Effector memory CD8-positive, alpha-beta T cell (primary cell): ENCODE measurements around the gene EGR1.
"Not testable (repeated sequence)": the region's sequence is repeated elsewhere in the genome, so short reads cannot be mapped to it uniquely, and the experiment has no call there.

ENCODE experiments used
- ATAC-seq: fragments of 150-1000 bp; cut with Tn5 transposase; replicated peaks from 2 replicates; pipeline ENCODE4 v1.10.0; 2021; ENCODE audit warnings: mild to moderate bottlenecking, moderate library complexity
- DNase-seq, 3 experiments: peaks; one replicate each; pipeline ENCODE4 v3.0.0; 2021
- H3K27ac Mint-ChIP-seq, 2 donors: one replicate each; pipeline ENCODE4 v1.8.0; 2022; ENCODE audit warnings: mild to moderate bottlenecking in 2 of 2, mixed read lengths in 2 of 2, moderate library complexity in 2 of 2
- H3K27me3 Mint-ChIP-seq, 2 donors: one replicate each; pipeline ENCODE4 v1.8.0; 2022; ENCODE audit warnings: mixed read lengths in 2 of 2
- H3K36me3 Mint-ChIP-seq: one replicate; pipeline ENCODE4 v1.8.0; 2022; ENCODE audit warnings: mild to moderate bottlenecking, moderate library complexity, mixed read lengths; ENCODE audit not compliant: insufficient read depth
- H3K4me1 Mint-ChIP-seq, 2 donors: one replicate each; pipeline ENCODE4 v1.8.0; 2022; ENCODE audit warnings: low read depth in 2 of 2, mixed read lengths in 2 of 2
- H3K4me3 Mint-ChIP-seq, 2 donors: one replicate each; pipeline ENCODE4 v1.8.0; 2022; ENCODE audit warnings: mild to moderate bottlenecking in 2 of 2, mixed read lengths in 2 of 2, moderate library complexity in 2 of 2
- H3K9me3 Mint-ChIP-seq, 2 donors: one replicate each; pipeline ENCODE4 v1.8.0; 2022; ENCODE audit warnings: mixed read lengths in 2 of 2

Gene EGR1

DNA sequence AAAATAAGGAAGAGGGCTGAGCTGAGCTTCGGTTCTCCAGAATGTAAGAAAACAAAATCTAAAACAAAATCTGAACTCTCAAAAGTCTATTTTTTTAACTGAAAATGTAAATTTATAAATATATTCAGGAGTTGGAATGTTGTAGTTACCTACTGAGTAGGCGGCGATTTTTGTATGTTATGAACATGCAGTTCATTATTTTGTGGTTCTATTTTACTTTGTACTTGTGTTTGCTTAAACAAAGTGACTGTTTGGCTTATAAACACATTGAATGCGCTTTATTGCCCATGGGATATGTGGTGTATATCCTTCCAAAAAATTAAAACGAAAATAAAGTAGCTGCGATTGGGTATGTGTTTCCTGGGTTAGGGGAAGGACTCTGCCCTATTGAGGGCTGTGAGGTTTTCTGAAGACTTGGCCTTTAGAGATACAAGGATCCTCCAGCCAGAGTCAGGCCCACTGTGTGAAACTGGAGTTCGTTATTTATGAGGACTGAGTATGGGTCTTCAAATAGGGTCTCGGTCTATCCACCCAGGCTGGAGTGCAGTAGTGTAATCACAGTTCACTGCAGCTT, 3.8 kb downstream of the EGR1 start:
- no peak overlapping the region for H3K4me3 Mint-ChIP-seq
- H3K9me3 Mint-ChIP-seq, result no peaks in the 10 kb centered on the region
- no peak for ATAC-seq
- H3K36me3 Mint-ChIP-seq, result peaks cover 41% of the 10 kb centered on the region
- H3K4me1 Mint-ChIP-seq, result peaks cover 16% of the 10 kb centered on the region in 2 donors
- no peaks in the 10 kb centered on the region for H3K27me3 Mint-ChIP-seq
- no peak overlapping the region for H3K27ac Mint-ChIP-seq
- DNase-seq, result no peak

DNA sequence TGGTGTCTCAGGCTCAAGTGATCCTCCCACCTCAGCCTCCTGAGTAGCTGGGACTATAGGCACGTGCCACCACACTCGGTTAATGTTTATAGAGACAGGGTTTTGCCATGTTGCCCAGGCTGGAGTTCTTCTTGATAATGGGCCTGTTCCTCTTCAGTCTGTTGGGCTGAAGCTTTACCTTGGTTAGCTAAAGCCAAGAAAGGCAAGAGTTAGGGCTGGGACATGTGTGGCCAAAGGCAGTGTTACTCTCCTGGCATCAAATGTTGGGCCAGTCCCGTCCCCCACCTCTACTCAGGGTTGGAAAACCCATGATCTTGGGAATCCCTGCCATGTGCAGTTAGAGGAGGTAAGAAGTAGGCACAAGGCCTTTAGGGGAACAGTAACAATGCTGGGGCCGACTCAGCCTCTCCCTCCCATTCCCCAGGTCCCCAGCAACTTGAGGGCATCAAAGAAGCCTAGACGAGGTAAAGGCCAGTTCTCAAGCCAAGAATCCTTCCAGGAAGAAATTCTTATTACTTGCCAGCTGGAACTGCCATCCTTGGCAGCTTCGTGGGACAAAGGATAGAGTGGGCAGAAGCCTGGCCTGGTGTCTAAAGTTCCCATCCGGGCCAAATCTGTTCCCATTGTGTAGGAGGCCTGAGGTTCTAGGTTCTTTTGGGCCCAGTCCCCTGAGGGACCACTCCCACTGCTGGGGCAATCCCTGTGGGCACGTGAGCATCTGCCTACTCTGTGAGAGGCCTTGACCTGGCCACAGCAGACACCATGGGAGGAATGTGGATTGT, 4.5 kb downstream of the EGR1 start:
- DNase-seq (no peak), ATAC-seq (no peak)
- Mint-ChIP-seq H3K27ac (no peak overlapping the region), H3K36me3 (peaks cover 39% of the 10 kb centered on the region), H3K9me3 (no peaks in the 10 kb centered on the region), H3K27me3 (peaks cover 0 to 1% of the 10 kb centered on the region in 2 donors), H3K4me1 (peaks cover 16% of the 10 kb centered on the region in 2 donors), H3K4me3 (no peak overlapping the region)

DNA sequence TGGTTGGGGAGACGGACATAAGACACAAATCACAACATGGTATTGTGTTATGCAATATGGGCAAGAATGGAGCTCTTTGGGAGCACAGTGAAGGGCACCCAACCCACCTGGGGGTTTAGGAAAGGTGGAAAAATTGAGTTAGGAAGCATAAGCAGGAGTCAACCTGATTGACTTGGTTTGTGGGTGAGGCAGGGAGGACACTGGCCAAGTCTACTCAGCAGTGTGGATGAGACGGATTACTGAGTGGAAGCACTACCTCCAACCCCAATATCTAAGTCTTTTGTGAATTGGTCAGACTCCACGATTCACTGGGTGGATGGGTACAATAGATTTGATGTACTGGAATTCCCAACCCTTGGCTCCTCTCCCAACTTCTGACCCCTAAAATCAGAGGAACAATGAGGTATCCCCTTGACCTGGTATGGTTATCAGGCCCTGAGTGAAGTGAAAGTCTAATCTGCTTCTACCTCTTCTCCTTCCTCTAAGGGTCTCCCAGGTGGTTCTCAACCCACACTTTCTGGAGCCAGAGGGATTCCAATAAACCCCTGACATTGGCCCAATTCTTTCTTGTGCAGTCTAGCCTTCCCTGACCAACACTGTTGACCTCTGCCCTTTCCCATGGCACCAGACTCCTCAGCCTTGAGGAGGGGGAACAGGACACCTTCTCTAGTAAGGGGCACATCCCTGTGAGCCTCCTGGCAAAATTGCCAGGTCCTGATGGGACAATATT, 5.2 kb downstream of the EGR1 start:
- Mint-ChIP-seq H3K9me3 (no peaks in the 10 kb centered on the region), H3K4me3 (no peak overlapping the region)

DNA sequence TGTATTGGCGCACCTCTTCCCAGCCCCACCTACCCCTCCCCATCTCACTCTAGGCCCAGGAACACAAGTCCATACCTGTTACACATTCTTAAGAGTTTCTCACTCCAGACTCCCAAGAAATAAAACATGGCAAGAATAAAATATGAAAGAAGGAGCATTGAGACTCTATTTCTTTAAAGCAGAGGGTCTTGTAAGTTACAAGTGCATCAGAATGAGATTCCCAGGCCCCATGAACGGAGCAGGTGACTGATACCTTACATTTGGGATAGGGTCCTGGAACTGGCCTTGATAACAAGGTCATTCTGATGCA, 5.7 kb downstream of the EGR1 start:
- Mint-ChIP-seq H3K4me1 (peaks cover 16% of the 10 kb centered on the region in 2 donors), H3K36me3 (peaks cover 27% of the 10 kb centered on the region), H3K4me3 (no peak overlapping the region), H3K9me3 (no peaks in the 10 kb centered on the region), H3K27ac (no peak overlapping the region), H3K27me3 (peaks cover 10 to 12% of the 10 kb centered on the region in 2 donors)
- no peak for DNase-seq
- ATAC-seq, result no peak

More for the DNA sequence above, 5.2 kb downstream of the EGR1 start:
- DNase-seq (no peak), ATAC-seq (no peak)
- Mint-ChIP-seq H3K27me3 (peaks cover 6 to 8% of the 10 kb centered on the region in 2 donors), H3K36me3 (peaks cover 31% of the 10 kb centered on the region), H3K4me1 (peaks cover 16% of the 10 kb centered on the region in 2 donors), H3K27ac (no peak overlapping the region)

DNA sequence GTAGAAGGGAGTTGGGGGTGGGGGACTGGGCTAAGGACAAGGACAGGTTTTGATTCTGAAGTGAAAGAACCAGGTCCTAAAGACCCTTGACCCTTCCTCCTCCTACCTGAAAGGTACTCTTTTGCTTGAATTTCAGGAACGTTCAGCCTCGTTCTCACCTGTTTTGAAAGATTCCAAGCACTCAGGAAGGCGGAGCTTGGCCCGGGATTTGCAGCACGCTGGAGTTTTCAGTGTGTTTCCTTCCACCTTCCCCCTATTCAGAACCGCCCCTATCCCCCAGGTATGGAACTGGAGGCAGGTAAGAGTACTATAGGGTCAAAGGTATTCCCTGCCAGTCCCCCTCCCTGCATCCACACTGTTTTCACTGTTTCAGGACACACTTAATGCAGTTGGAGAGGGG, 7.1 kb downstream of the EGR1 start:
- H3K9me3 Mint-ChIP-seq, result no peaks in the 10 kb centered on the region
- H3K4me1 Mint-ChIP-seq, result peaks cover 6 to 9% of the 10 kb centered on the region in 2 donors
- peaks cover 16% of the 10 kb centered on the region for H3K36me3 Mint-ChIP-seq
- H3K27ac Mint-ChIP-seq, result no peak overlapping the region
- peaks cover 15 to 25% of the 10 kb centered on the region in 2 donors for H3K27me3 Mint-ChIP-seq
- DNase-seq (no peak), ATAC-seq (no peak)
- H3K4me3 Mint-ChIP-seq, result no peak overlapping the region

DNA sequence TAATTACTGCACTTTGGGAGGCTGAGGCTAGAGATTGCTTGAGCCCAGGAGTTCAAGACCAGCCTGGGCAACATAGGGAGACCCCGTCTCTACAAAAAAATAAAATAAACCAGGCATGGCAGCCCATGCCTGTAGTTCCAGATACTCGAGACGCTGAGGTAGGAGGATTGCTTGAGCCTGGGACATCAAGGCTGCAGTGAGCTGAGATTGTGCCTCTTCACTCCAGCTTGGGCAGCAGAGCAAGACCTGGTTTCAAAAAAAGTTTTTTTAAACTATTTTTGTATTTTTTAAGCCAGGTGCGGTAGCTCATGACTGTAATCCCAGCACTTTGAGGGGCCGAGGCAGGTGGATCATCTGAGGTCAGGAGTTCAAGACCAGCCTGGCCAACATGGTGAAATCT, 7.9 kb downstream of the EGR1 start:
- H3K27ac Mint-ChIP-seq, H3K36me3 Mint-ChIP-seq, H3K4me3 Mint-ChIP-seq, ATAC-seq, H3K9me3 Mint-ChIP-seq, DNase-seq, H3K4me1 Mint-ChIP-seq: not testable (repeated sequence)
- peaks cover 16 to 28% of the 10 kb centered on the region in 2 donors for H3K27me3 Mint-ChIP-seq

DNA sequence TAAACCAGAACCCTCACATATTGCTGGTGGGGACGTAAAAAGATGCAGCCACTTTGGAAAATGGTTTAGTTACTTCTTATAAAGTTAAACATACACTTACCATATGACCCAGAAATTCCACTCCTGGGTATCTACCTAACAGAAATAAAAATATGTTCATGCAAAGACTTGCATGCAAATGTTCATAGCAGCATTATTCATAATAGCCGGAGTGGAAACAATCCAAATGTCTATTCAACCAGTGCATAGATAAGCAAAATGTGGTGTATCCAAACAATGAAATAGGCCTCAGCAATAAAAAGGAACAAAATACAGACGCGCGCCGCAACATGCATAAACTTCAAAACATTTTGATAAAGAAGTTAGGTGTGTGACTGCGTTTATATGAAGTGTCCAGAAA, 11.6 kb downstream of the EGR1 start:
- no peaks in the 10 kb centered on the region for H3K36me3 Mint-ChIP-seq
- H3K27ac Mint-ChIP-seq, result no peak overlapping the region
- ATAC-seq (no peak), DNase-seq (no peak)
- no peak overlapping the region for H3K4me3 Mint-ChIP-seq
- no peaks in the 10 kb centered on the region for H3K9me3 Mint-ChIP-seq
- no peaks in the 10 kb centered on the region for H3K4me1 Mint-ChIP-seq
- peaks cover 21 to 40% of the 10 kb centered on the region in 2 donors for H3K27me3 Mint-ChIP-seq

DNA sequence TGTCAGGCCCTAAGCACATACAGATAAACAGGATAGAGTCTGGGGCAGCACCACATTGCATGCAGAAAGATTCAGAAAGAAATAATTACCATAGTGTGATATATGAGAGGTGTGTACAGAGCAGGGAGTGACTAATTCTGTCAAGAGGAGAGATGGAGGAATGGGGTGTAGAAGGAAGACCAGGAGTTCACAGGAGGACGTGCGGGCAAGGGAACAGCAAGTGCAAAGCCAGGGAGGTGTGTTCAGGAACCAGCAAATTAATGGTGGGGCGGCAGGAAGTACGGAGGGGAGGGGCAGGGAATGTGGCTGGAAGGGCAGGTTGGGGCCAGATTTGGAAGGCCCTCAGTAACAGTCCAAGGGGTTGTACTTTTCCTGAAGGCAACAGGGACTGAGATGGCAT, 17.4 kb downstream of the EGR1 start:
- Mint-ChIP-seq H3K9me3 (no peaks in the 10 kb centered on the region), H3K27me3 (peaks cover 13 to 15% of the 10 kb centered on the region in 2 donors), H3K36me3 (peaks cover 3% of the 10 kb centered on the region), H3K27ac (no peak overlapping the region), H3K4me1 (no peaks in the 10 kb centered on the region), H3K4me3 (no peak overlapping the region)
- no peak for DNase-seq
- no peak for ATAC-seq

DNA sequence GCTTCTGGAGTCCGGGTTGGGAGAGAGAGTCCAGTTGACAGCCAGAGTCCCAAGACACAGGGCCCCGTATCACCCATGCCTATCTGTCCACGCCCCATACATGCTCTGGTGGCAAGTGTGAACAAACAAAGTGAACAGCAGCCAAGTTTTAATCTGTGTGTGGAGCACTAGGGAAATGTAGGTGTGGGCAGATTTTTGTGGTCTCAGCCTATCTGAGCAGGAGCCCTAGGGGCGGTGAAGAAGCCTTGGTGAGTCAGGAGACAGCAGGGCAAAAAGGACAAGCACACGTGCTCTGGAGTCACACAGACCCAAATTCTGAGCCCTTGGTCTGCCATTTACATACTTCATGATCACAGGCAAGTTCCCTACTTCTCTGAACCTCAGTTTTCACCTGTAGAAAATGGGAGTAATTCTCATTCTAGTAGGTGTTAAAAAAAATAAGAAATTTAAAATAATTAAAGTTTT, 23.2 kb downstream of the EGR1 start:
- ATAC-seq, result no peak
- Mint-ChIP-seq H3K4me1 (peaks cover 11 to 15% of the 10 kb centered on the region in 2 donors), H3K9me3 (no peaks in the 10 kb centered on the region)

DNA sequence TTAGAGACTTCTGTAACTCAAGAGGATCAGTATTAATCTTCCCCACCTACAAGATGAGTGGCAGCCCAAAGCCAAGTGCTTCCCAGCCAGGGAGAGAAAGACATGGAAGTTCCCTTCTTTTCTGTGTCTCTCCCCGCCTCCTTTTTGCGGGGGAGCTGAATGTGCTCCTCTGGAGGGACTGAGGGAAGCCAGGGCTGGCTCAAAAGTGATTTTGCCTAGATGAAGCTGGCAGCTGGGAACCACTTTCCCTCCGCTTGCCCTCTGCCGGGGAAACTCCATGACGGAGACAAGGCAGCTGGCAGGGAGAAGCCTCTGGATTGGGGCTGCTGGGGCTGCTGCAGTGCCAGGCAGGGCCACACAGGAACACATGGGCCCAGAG, 24.4 kb downstream of the EGR1 start:
- H3K4me3 Mint-ChIP-seq, result no peak overlapping the region
- no peak for DNase-seq
- H3K9me3 Mint-ChIP-seq, result no peaks in the 10 kb centered on the region
- ATAC-seq, result no peak
- peaks cover 16 to 30% of the 10 kb centered on the region in 2 donors for H3K27me3 Mint-ChIP-seq
- peaks cover 6% of the 10 kb centered on the region for H3K36me3 Mint-ChIP-seq
- no peak overlapping the region for H3K27ac Mint-ChIP-seq
- peaks cover 11 to 15% of the 10 kb centered on the region in 2 donors for H3K4me1 Mint-ChIP-seq

More for the DNA sequence above, 23.2 kb downstream of the EGR1 start:
- Mint-ChIP-seq H3K27ac (no peak overlapping the region), H3K36me3 (peaks cover 6% of the 10 kb centered on the region), H3K27me3 (peaks cover 16 to 30% of the 10 kb centered on the region in 2 donors), H3K4me3 (no peak overlapping the region)
- DNase-seq, result no peak

DNA sequence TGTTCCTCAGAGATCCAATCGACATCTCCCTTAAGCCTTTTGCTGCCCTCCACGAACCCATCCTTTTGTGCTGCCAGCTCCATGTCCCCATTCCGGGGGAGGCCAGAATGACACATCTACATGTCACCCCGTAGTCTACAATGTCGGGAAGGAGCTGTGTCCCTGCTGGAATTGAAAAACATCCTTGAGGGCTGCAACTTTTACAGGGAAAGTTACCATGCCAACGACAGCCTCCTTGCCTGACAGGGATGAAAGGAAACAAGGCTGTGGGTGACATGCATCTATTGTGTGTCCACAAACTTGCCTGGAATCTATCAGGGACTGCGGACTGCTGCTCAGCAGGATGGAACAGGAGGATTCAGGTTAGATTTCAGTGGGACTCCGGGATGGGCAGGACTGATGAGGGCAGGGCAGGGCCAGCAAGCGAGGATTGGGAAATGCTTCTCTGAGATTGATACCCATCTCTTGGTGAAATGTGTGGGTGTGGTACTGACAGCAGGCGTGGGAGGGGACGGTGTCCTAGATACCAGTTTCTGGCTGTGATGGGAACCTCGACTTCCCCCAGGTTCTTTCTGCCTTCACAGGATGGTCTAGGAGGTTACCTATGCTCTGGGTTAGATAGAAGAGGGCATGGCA, 25.5 kb downstream of the EGR1 start:
- DNase-seq (no peak), ATAC-seq (no peak)
- peaks cover 16 to 38% of the 10 kb centered on the region in 2 donors for H3K27me3 Mint-ChIP-seq
- H3K4me1 Mint-ChIP-seq, result peaks cover 11 to 15% of the 10 kb centered on the region in 2 donors
- H3K9me3 Mint-ChIP-seq, result no peaks in the 10 kb centered on the region
- H3K27ac Mint-ChIP-seq, result no peak overlapping the region
- peaks cover 12% of the 10 kb centered on the region for H3K36me3 Mint-ChIP-seq
- peak overlapping the region; percentile 57 to 60 for H3K4me3 Mint-ChIP-seq

DNA sequence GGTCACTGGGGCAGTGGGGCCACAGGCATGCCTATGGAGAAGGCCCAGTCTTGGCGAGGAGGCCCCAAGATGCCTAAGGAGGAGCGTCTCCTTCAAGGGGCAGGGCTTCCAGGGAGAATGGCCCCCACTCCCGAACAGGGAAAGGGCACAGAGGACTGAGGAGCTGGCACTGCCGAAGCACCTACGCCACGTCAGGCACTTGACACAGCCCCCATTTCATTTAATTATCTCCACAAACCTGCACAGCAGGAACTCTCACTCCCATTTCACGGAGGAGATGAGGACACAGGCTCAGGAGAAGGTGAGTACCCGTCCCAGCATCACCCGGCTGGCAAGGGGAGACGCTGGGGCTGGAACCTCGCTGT, 26.0 kb downstream of the EGR1 start:
- ATAC-seq (no peak), DNase-seq (no peak)
- Mint-ChIP-seq H3K27ac (no peak overlapping the region), H3K9me3 (no peaks in the 10 kb centered on the region), H3K4me1 (peaks cover 11 to 15% of the 10 kb centered on the region in 2 donors), H3K4me3 (peak overlapping the region; percentile 57 to 60), H3K27me3 (peaks cover 16 to 38% of the 10 kb centered on the region in 2 donors), H3K36me3 (peaks cover 12% of the 10 kb centered on the region)
